Hepatocyte (in vitro differentiated cells): ENCODE data around the gene ZSCAN25.

ENCODE experiments used
- EZH2 ChIP-seq: fragments of 200-600 bp; sonication (generic); IDR thresholded peaks from 2 replicates; pipeline ENCODE4 v1.6.1; 2016; ENCODE audit warnings: antibody characterized with exemption, mild to moderate bottlenecking, borderline replicate concordance
- EZH2phosphoT487 ChIP-seq: fragments of 200-600 bp; sonication (generic); IDR thresholded peaks from one replicate; pipeline ENCODE4 v1.6.1; 2018; ENCODE audit warnings: antibody characterized with exemption, mild to moderate bottlenecking, low read depth, moderate library complexity; ENCODE audit not compliant: unreplicated experiment, severe bottlenecking
- TF ChIP-seq, protein P1 (sequence below): fragments of 200-600 bp; sonication (generic); IDR thresholded peaks from 2 replicates; pipeline ENCODE4 v1.5.1; 2016; ENCODE audit warnings: antibody characterized with exemption, mild to moderate bottlenecking; ENCODE audit not compliant: poor library complexity

DNA sequence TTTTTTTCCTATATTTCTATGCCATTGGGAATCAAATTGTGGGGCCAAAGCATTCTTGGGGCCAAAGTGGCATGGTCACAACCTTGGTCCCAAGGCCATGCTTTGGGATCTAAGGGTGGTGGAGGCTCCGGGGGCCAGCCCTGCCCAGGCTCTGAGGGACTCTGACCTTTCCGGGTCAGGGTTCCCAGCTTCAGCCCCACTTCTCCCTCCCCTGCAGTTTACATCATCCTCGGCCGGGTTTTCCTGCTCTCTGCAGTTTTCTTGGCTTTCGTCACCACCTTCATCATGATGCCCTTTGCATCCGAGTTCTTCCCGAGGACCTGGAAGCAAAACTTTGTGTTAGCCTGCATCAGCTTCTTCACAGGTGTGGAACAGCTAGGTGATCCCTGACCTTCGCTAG, 10.2 kb upstream of the ZSCAN25 start:
- TF ChIP-seq, protein P1, sequence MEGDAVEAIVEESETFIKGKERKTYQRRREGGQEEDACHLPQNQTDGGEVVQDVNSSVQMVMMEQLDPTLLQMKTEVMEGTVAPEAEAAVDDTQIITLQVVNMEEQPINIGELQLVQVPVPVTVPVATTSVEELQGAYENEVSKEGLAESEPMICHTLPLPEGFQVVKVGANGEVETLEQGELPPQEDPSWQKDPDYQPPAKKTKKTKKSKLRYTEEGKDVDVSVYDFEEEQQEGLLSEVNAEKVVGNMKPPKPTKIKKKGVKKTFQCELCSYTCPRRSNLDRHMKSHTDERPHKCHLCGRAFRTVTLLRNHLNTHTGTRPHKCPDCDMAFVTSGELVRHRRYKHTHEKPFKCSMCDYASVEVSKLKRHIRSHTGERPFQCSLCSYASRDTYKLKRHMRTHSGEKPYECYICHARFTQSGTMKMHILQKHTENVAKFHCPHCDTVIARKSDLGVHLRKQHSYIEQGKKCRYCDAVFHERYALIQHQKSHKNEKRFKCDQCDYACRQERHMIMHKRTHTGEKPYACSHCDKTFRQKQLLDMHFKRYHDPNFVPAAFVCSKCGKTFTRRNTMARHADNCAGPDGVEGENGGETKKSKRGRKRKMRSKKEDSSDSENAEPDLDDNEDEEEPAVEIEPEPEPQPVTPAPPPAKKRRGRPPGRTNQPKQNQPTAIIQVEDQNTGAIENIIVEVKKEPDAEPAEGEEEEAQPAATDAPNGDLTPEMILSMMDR: no peak
- TF ChIP-seq EZH2 (no peak), EZH2phosphoT487 (no peak)
